ENCODE measurements around the gene DTD2. TPM values are rescaled to one million over a fixed set of nuclear protein-coding genes. Genes with fewer than 3 reads are reported as not detected.
"Not testable (repeated sequence)": the region's sequence is repeated elsewhere in the genome, so short reads cannot be mapped to it uniquely, and the experiment has no call there.

The DTD2 gene
- total RNA-seq, 1 experiment from 2014 or later, result 14.8 TPM

GRCh38 chr14:31439561-31439960 lies 17.7 kb downstream of the DTD2 start:
- Histone ChIP-seq H3K79me1 (ENCODE audit: insufficient read depth, low read depth, low read length, poor library complexity, severe bottlenecking) (no peaks in the 10 kb centered on the region), H3K9me3 (ENCODE audit: control insufficient read depth, low read depth, low read length) (no peaks in the 10 kb centered on the region), H3K79me2 (ENCODE audit: insufficient read depth, low read length) (no peaks in the 10 kb centered on the region), H2BK15ac (ENCODE audit: low read depth, low read length) (no peak overlapping the region), H2BK120ac (ENCODE audit: low read depth, low read length, poor library complexity, severe bottlenecking) (no peak overlapping the region), H3K4me1 (ENCODE audit: insufficient read depth, low read length) (no peaks in the 10 kb centered on the region), H3K23me2 (ENCODE audit: insufficient read length, low read depth, low read length, poor library complexity, severe bottlenecking) (no peaks in the 10 kb centered on the region), H3K27me3 (ENCODE audit: insufficient read depth, low read length) (no peaks in the 10 kb centered on the region), H3K14ac (ENCODE audit: insufficient read depth, low read length) (no peak overlapping the region), H4K91ac (ENCODE audit: insufficient read length, low read depth, low read length) (no peak overlapping the region), H3K56ac (ENCODE audit: insufficient read length, low read depth, low read length) (no peak overlapping the region), H3K4ac (ENCODE audit: low read depth, low read length) (no peak overlapping the region), H2BK20ac (ENCODE audit: low read depth, low read length, poor library complexity, severe bottlenecking) (no peak overlapping the region), H3K18ac (ENCODE audit: insufficient read length, low read depth, low read length) (no peak overlapping the region), H2AK5ac (ENCODE audit: insufficient read length, low read length) (no peak overlapping the region), H4K5ac (ENCODE audit: insufficient read length, low read depth, low read length) (no peak overlapping the region), H4K20me1 (ENCODE audit: control insufficient read depth, insufficient read depth, insufficient read length) (no peaks in the 10 kb centered on the region), H3K23ac (ENCODE audit: insufficient read length, low read depth, low read length) (no peak overlapping the region), H3T11ph (ENCODE audit: low read length) (no peak overlapping the region), H2AFZ (ENCODE audit: low read length) (no peak overlapping the region), H4K8ac (replicated peaks; ENCODE audit: insufficient read length, low read depth, low read length) (no peak overlapping the region), H3K9ac (ENCODE audit: extremely low read depth, insufficient read length, low read length) (no peak overlapping the region), H3K27ac (ENCODE audit: insufficient read length, low read depth, low read length) (no peak overlapping the region), H3K4me2 (ENCODE audit: insufficient read depth, insufficient read length, low read length) (no peak overlapping the region), H2BK5ac (ENCODE audit: insufficient read length, low read length) (no peak overlapping the region), H2BK12ac (ENCODE audit: insufficient read length, low read depth, low read length) (no peak overlapping the region)
- Mint-ChIP-seq H3K27me3 (ENCODE audit: low read depth) (no peaks in the 10 kb centered on the region; the same call in 1 of the 2 replicates), H3K36me3 (ENCODE audit: insufficient read depth in 1 of 3, low read depth in 3 of 3) (peaks cover 18 to 25% (median 20%) of the 10 kb centered on the region in 3 experiments), H3K27ac (no peak overlapping the region), H3K4me3 (no peak overlapping the region), H3K9me3 (peaks cover 18 to 20% of the 10 kb centered on the region in 2 experiments), H3K4me1 (no peaks in the 10 kb centered on the region)
- no peak for TF ChIP-seq CTCF (conservative IDR thresholded peaks at IDR 0.05)
- no peak for DNase-seq
- no CpG with 5 or more reads among the region's 2 CpGs for WGBS (ENCODE audit: extremely low coverage, insufficient read length, low lambda C conversion rate)

GRCh38 chr14:31437045-31437691 lies 20.1 kb downstream of the DTD2 start:
- H3K79me2 ChIP-seq (ENCODE audit: insufficient read depth, low read length); H4K91ac ChIP-seq (ENCODE audit: insufficient read length, low read depth, low read length); H3K9ac ChIP-seq (ENCODE audit: extremely low read depth, insufficient read length, low read length); H4K20me1 ChIP-seq (ENCODE audit: control insufficient read depth, insufficient read depth, insufficient read length); H3K4me2 ChIP-seq (ENCODE audit: insufficient read depth, insufficient read length, low read length); H3K23ac ChIP-seq (ENCODE audit: insufficient read length, low read depth, low read length); H2BK15ac ChIP-seq (ENCODE audit: low read depth, low read length); H3K4me1 ChIP-seq (ENCODE audit: insufficient read depth, low read length); H2BK5ac ChIP-seq (ENCODE audit: insufficient read length, low read length); H3K4me1 Mint-ChIP-seq; H3K27ac ChIP-seq (ENCODE audit: insufficient read length, low read depth, low read length); H3K27me3 Mint-ChIP-seq (ENCODE audit: low read depth); H3K56ac ChIP-seq (ENCODE audit: insufficient read length, low read depth, low read length); H3K79me1 ChIP-seq (ENCODE audit: insufficient read depth, low read depth, low read length, poor library complexity, severe bottlenecking); H2BK12ac ChIP-seq (ENCODE audit: insufficient read length, low read depth, low read length); H3K27ac Mint-ChIP-seq; H4K5ac ChIP-seq (ENCODE audit: insufficient read length, low read depth, low read length); H2BK20ac ChIP-seq (ENCODE audit: low read depth, low read length, poor library complexity, severe bottlenecking); H4K8ac ChIP-seq (replicated peaks; ENCODE audit: insufficient read length, low read depth, low read length); H3K9me3 ChIP-seq (ENCODE audit: control insufficient read depth, low read depth, low read length); H3K4me3 Mint-ChIP-seq; H2AK5ac ChIP-seq (ENCODE audit: insufficient read length, low read length); H3K4ac ChIP-seq (ENCODE audit: low read depth, low read length); DNase-seq; H3K14ac ChIP-seq (ENCODE audit: insufficient read depth, low read length); H3K18ac ChIP-seq (ENCODE audit: insufficient read length, low read depth, low read length); H3K23me2 ChIP-seq (ENCODE audit: insufficient read length, low read depth, low read length, poor library complexity, severe bottlenecking); H3K27me3 ChIP-seq (ENCODE audit: insufficient read depth, low read length); H3T11ph ChIP-seq (ENCODE audit: low read length); H2BK120ac ChIP-seq (ENCODE audit: low read depth, low read length, poor library complexity, severe bottlenecking); H2AFZ ChIP-seq (ENCODE audit: low read length): not testable (repeated sequence)
- H3K9me3 Mint-ChIP-seq, result peaks cover 21 to 24% of the 10 kb centered on the region in 2 experiments
- WGBS (ENCODE audit: extremely low coverage, insufficient read length, low lambda C conversion rate), result no CpG with 5 or more reads among the region's 45 CpGs
- peaks cover 18 to 28% (median 21%) of the 10 kb centered on the region in 3 experiments for H3K36me3 Mint-ChIP-seq (ENCODE audit: insufficient read depth in 1 of 3, low read depth in 3 of 3)

All from H9 (cell line).